OCI-LY1 (cell line): ENCODE measurements around the gene ENTPD8.

ENCODE experiments used
- H2AFZ ChIP-seq: fragments of 200-600 bp; sonication (generic), shearing (Covaris generic); 2 replicates; pipeline ENCODE4 v1.6.0; 2014; ENCODE audit warnings: antibody characterized with exemption, mild to moderate bottlenecking, low read length
- H3F3A ChIP-seq: fragments of 200-600 bp; sonication (generic), shearing (Covaris generic); 2 replicates; pipeline ENCODE4 v1.6.0; 2014; ENCODE audit warnings: mild to moderate bottlenecking, antibody characterized with exemption, low read length, moderate library complexity; ENCODE audit not compliant: insufficient read depth
- H3K27ac ChIP-seq: fragments of 200-600 bp; sonication (generic); 2 replicates; pipeline ENCODE4 v1.5.1; 2014; ENCODE audit warnings: low read length, mixed run types, mild to moderate bottlenecking, low read depth; ENCODE audit not compliant: poor library complexity, severe bottlenecking
- H3K27me3 ChIP-seq: fragments of 200-600 bp; sonication (generic); 2 replicates; pipeline ENCODE4 v1.6.0; 2014; ENCODE audit warnings: antibody characterized with exemption, mild to moderate bottlenecking, low read length, moderate library complexity; ENCODE audit not compliant: insufficient read depth
- H3K36me3 ChIP-seq: fragments of 200-600 bp; sonication (generic); 2 replicates; pipeline ENCODE4 v1.6.1; 2014; ENCODE audit warnings: mild to moderate bottlenecking, antibody characterized with exemption, low read length, moderate library complexity, mixed read lengths; ENCODE audit not compliant: insufficient read depth
- H3K4me1 ChIP-seq: fragments of 200-600 bp; sonication (generic); 2 replicates; pipeline ENCODE4 v1.5.1; 2014; ENCODE audit warnings: mild to moderate bottlenecking, low read length, moderate library complexity; ENCODE audit not compliant: insufficient read depth, severe bottlenecking
- H3K4me2 ChIP-seq: fragments of 200-600 bp; sonication (generic), shearing (Covaris generic); 2 replicates; pipeline ENCODE4 v1.6.1; 2014; ENCODE audit warnings: low read length
- H3K4me3 ChIP-seq: fragments of 200-600 bp; sonication (generic); 2 replicates; pipeline ENCODE4 v1.5.1; 2014; ENCODE audit warnings: low read length, low read depth, mild to moderate bottlenecking, mixed read lengths; ENCODE audit not compliant: poor library complexity, severe bottlenecking
- H3K79me2 ChIP-seq: fragments of 200-600 bp; shearing (Covaris generic); 2 replicates; pipeline ENCODE4 v1.6.1; 2016; ENCODE audit warnings: mixed run types, low read length, mixed read lengths; ENCODE audit not compliant: insufficient read depth
- H3K9ac ChIP-seq: fragments of 200-600 bp; sonication (generic), shearing (Covaris generic); 2 replicates; pipeline ENCODE4 v1.6.1; 2014; ENCODE audit warnings: mild to moderate bottlenecking, low read length, mixed read lengths
- H3K9me2 ChIP-seq: fragments of 200-600 bp; sonication (generic), shearing (Covaris generic); 2 replicates; pipeline ENCODE4 v1.6.1; 2014; ENCODE audit warnings: low read depth, mild to moderate bottlenecking, low read length, mixed read lengths
- H3K9me3 ChIP-seq: fragments of 200-600 bp; shearing (Covaris generic); 2 replicates; pipeline ENCODE4 v1.6.1; 2014; ENCODE audit warnings: low read length, mixed read lengths
- H4K20me1 ChIP-seq: fragments of 200-600 bp; sonication (generic), shearing (Covaris generic); 2 replicates; pipeline ENCODE4 v1.6.0; 2016; ENCODE audit warnings: mild to moderate bottlenecking, low read length; ENCODE audit not compliant: insufficient read depth
- CTCF ChIP-seq: fragments of 200-600 bp; sonication (generic), shearing (Covaris generic); IDR thresholded peaks from 2 replicates; pipeline ENCODE4 v1.5.1; 2017; ENCODE audit warnings: mild to moderate bottlenecking, antibody characterized with exemption, low read length, moderate library complexity, mixed read lengths
- EZH2 ChIP-seq: fragments of 200-600 bp; sonication (generic), shearing (Covaris generic); IDR thresholded peaks from 2 replicates; pipeline ENCODE4 v1.8.0; 2017; ENCODE audit warnings: borderline replicate concordance, mixed run types, mild to moderate bottlenecking, antibody characterized with exemption, low read length, moderate library complexity, mixed read lengths

ENTPD8 gene

GRCh38 chr9:137428841-137429545 lies 12.2 kb downstream of the ENTPD8 start:
- Histone ChIP-seq H3K27me3 (peaks cover 18% of the 10 kb centered on the region; the same call in 1 of the 2 replicates), H3K9me3 (no peaks in the 10 kb centered on the region), H3K4me2 (no peak overlapping the region; the same call in 1 of the 2 replicates), H3K4me3 (no peak overlapping the region), H4K20me1 (no peaks in the 10 kb centered on the region), H3K36me3 (no peaks in the 10 kb centered on the region), H3K9me2 (no peaks in the 10 kb centered on the region), H3F3A (no peaks in the 10 kb centered on the region), H3K27ac (no peak overlapping the region), H3K9ac (no peak overlapping the region), H2AFZ (no peak overlapping the region), H3K4me1 (peaks cover 22% of the 10 kb centered on the region), H3K79me2 (no peaks in the 10 kb centered on the region)
- TF ChIP-seq CTCF (no peak), EZH2 (no peak)

GRCh38 chr9:137428311-137428630 lies 12.9 kb downstream of the ENTPD8 start:
- no peak overlapping the region for H3K27ac ChIP-seq
- no peak overlapping the region for H3K4me3 ChIP-seq

GRCh38 chr9:137427454-137428310 lies 13.5 kb downstream of the ENTPD8 start:
- H3F3A ChIP-seq, result no peaks in the 10 kb centered on the region
- no peak overlapping the region for H2AFZ ChIP-seq
- no peaks in the 10 kb centered on the region for H4K20me1 ChIP-seq
- H3K36me3 ChIP-seq, result no peaks in the 10 kb centered on the region
- no peaks in the 10 kb centered on the region for H3K79me2 ChIP-seq
- H3K9me2 ChIP-seq, result no peaks in the 10 kb centered on the region
- no peaks in the 10 kb centered on the region for H3K9me3 ChIP-seq
- no peak for TF ChIP-seq EZH2
- TF ChIP-seq CTCF, result no peak
- H3K4me1 ChIP-seq, result peaks cover 26% of the 10 kb centered on the region
- H3K27ac ChIP-seq, result no peak overlapping the region
- H3K4me2 ChIP-seq, result no peak overlapping the region
- no peak overlapping the region for H3K4me3 ChIP-seq
- no peak overlapping the region for H3K9ac ChIP-seq
- H3K27me3 ChIP-seq, result peaks cover 18% of the 10 kb centered on the region; the same call in 1 of the 2 replicates

More at GRCh38 chr9:137428311-137428630, 12.9 kb downstream of the ENTPD8 start:
- H3K9me3 ChIP-seq, result no peaks in the 10 kb centered on the region
- no peaks in the 10 kb centered on the region for H3K36me3 ChIP-seq
- peaks cover 26% of the 10 kb centered on the region for H3K4me1 ChIP-seq
- no peak for TF ChIP-seq EZH2
- no peak for TF ChIP-seq CTCF
- H3K9ac ChIP-seq, result no peak overlapping the region
- no peaks in the 10 kb centered on the region for H3F3A ChIP-seq
- peaks cover 18% of the 10 kb centered on the region; the same call in 1 of the 2 replicates for H3K27me3 ChIP-seq
- H4K20me1 ChIP-seq, result no peaks in the 10 kb centered on the region
- H3K9me2 ChIP-seq, result no peaks in the 10 kb centered on the region
- no peak overlapping the region for H3K4me2 ChIP-seq
- no peaks in the 10 kb centered on the region for H3K79me2 ChIP-seq
- H2AFZ ChIP-seq, result no peak overlapping the region
